Measurements from ENCODE around the gene P2RY12. TPM values are rescaled to one million over a fixed set of nuclear protein-coding genes. Genes with fewer than 3 reads are reported as not detected.
A peak's percentile ranks its signal among the peaks of the same experiment; 100 is the strongest.

The P2RY12 gene
- total RNA-seq, 1 donor = 0.18 TPM

- H3K4me3 ChIP-seq (ENCODE audit: low read depth, low read length) = no peak overlapping the region
- no peak for TF ChIP-seq CTCF (IDR thresholded peaks at IDR 0.05; ENCODE audit: insufficient read depth, low read length)
- DNase-seq (ENCODE audit: low read depth) = no peak
Observed at GRCh38 chr3:151307583-151308488, 76.7 kb downstream of the P2RY12 start.

GRCh38 chr3:151307131-151307530, 77.4 kb downstream of the P2RY12 start:
- no peak for DNase-seq (ENCODE audit: low read depth)
- no peak for TF ChIP-seq CTCF (IDR thresholded peaks at IDR 0.05; ENCODE audit: insufficient read depth, low read length)
- H3K4me3 ChIP-seq (ENCODE audit: low read depth, low read length) = no peak overlapping the region

GRCh38 chr3:151306168-151306810, 78.3 kb downstream of the P2RY12 start:
- no peak for DNase-seq (ENCODE audit: low read depth)
- no peak overlapping the region for H3K4me3 ChIP-seq (ENCODE audit: low read depth, low read length)
- TF ChIP-seq CTCF (IDR thresholded peaks at IDR 0.05; ENCODE audit: insufficient read depth, low read length) = no peak

- no peak for TF ChIP-seq CTCF (IDR thresholded peaks at IDR 0.05; ENCODE audit: insufficient read depth, low read length)
- H3K4me3 ChIP-seq (ENCODE audit: low read depth, low read length) = no peak overlapping the region
- DNase-seq (ENCODE audit: low read depth) = no peak
Observed at GRCh38 chr3:151305775-151306151, 78.8 kb downstream of the P2RY12 start.

GRCh38 chr3:151305060-151305774, 79.3 kb downstream of the P2RY12 start:
- TF ChIP-seq CTCF (IDR thresholded peaks at IDR 0.05; ENCODE audit: insufficient read depth, low read length) = peak; percentile 28

GRCh38 chr3:151303751-151304150, 80.8 kb downstream of the P2RY12 start:
- no peak for DNase-seq (ENCODE audit: low read depth)
- TF ChIP-seq CTCF (IDR thresholded peaks at IDR 0.05; ENCODE audit: insufficient read depth, low read length) = no peak
- no peak overlapping the region for H3K4me3 ChIP-seq (ENCODE audit: low read depth, low read length)

More at GRCh38 chr3:151305060-151305774, 79.3 kb downstream of the P2RY12 start:
- peak; percentile 98 for DNase-seq (ENCODE audit: low read depth)
- H3K4me3 ChIP-seq (ENCODE audit: low read depth, low read length) = no peak overlapping the region
